Right lobe of liver (tissue), 4 donors: ENCODE measurements around the gene CDC25C.

Experiments used
- CTCF ChIP-seq, 4 donors: fragments of 200-600 bp in 3 of 4; fragments of 450-650 bp in 1 of 4; IDR thresholded peaks; one replicate each; pipeline versions ENCODE4 v1.5.1 to v1.8.0; 2016 to 2022; ENCODE audit warnings: antibody characterized with exemption in 4 of 4, mild to moderate bottlenecking in 2 of 4
- POLR2A ChIP-seq: fragments of 450-650 bp; IDR thresholded peaks from one replicate; pipeline ENCODE4 v1.6.1; 2017; ENCODE audit warnings: antibody characterized with exemption, mild to moderate bottlenecking
- donor health status: DM: no; HTN: no; CAD: no.
- donor health status: DM: no; HTN: no; CAD: no.
- donor health status: DM: no; HTN: yes; CAD: no.

GRCh38 chr5:138372225-138372624, 40.6 kb upstream of the CDC25C start:
- TF ChIP-seq POLR2A (no peak), CTCF (IDR thresholded peaks at IDR 0.05) (no peak)
